ENCODE results near the gene INTS1. TPM values are rescaled to one million over a fixed set of nuclear protein-coding genes. Genes with fewer than 3 reads are reported as not detected.
A peak's percentile ranks its signal among the peaks of the same experiment; 100 is the strongest.

Gene INTS1
- total RNA-seq, 2 donors from 2014 or later: 29.0 to 47.0 TPM

GRCh38 chr7:1536743-1537534, 32.8 kb upstream of the INTS1 start:
- peak overlapping the region; percentile 42 to 58 for H3K4me3 ChIP-seq
- H3K36me3 ChIP-seq: peaks cover 36% of the 10 kb centered on the region
- peaks cover 0 to 71% of the 10 kb centered on the region in 2 donors for H3K4me1 ChIP-seq
- H3K9me3 ChIP-seq: no peaks in the 10 kb centered on the region
- H3K27me3 ChIP-seq: no peaks in the 10 kb centered on the region
- no peak for TF ChIP-seq CTCF (IDR thresholded peaks at IDR 0.05)
- peak; percentile 99 for DNase-seq (ENCODE audit: low spot score)
- peak overlapping the region; percentile 99 to 100 for H3K27ac ChIP-seq

- Histone ChIP-seq H3K27me3 (no peaks in the 10 kb centered on the region), H3K27ac (peak overlapping the region; percentile 99 to 100), H3K4me1 (peaks cover 0 to 77% of the 10 kb centered on the region in 2 donors), H3K36me3 (peaks cover 31% of the 10 kb centered on the region), H3K4me3 (peak overlapping the region in 1 of 2 donors; percentile 58), H3K9me3 (no peaks in the 10 kb centered on the region)
- no peak for TF ChIP-seq CTCF (IDR thresholded peaks at IDR 0.05)
- no peak for DNase-seq (ENCODE audit: low spot score)
These were observed 32.2 kb upstream of the INTS1 start for GRCh38 chr7:1536455-1536742.

- no peaks in the 10 kb centered on the region for H3K27me3 ChIP-seq
- no peak overlapping the region for H3K4me3 ChIP-seq
- H3K9me3 ChIP-seq: no peaks in the 10 kb centered on the region
- H3K4me1 ChIP-seq: peaks cover 0 to 77% of the 10 kb centered on the region in 2 donors
- H3K27ac ChIP-seq: peak overlapping the region; percentile 99 to 100
- DNase-seq (ENCODE audit: low spot score): peak; percentile 56
- TF ChIP-seq CTCF (IDR thresholded peaks at IDR 0.05): no peak
- H3K36me3 ChIP-seq: peaks cover 25% of the 10 kb centered on the region
These were observed 31.7 kb upstream of the INTS1 start for GRCh38 chr7:1535701-1536454.

GRCh38 chr7:1535100-1535458, 30.9 kb upstream of the INTS1 start:
- no peaks in the 10 kb centered on the region for H3K9me3 ChIP-seq
- H3K4me3 ChIP-seq: no peak overlapping the region
- peaks cover 17% of the 10 kb centered on the region for H3K36me3 ChIP-seq
- H3K4me1 ChIP-seq: peaks cover 0 to 77% of the 10 kb centered on the region in 2 donors
- DNase-seq (ENCODE audit: low spot score): no peak
- H3K27me3 ChIP-seq: no peaks in the 10 kb centered on the region
- no peak for TF ChIP-seq CTCF (IDR thresholded peaks at IDR 0.05)
- H3K27ac ChIP-seq: peak overlapping the region; percentile 99 to 100

- Histone ChIP-seq H3K4me1 (peaks cover 0 to 76% of the 10 kb centered on the region in 2 donors), H3K9me3 (no peaks in the 10 kb centered on the region), H3K4me3 (no peak overlapping the region), H3K27ac (peak overlapping the region; percentile 99 to 100), H3K36me3 (peaks cover 12% of the 10 kb centered on the region), H3K27me3 (no peaks in the 10 kb centered on the region)
- TF ChIP-seq CTCF (IDR thresholded peaks at IDR 0.05): no peak
- DNase-seq (ENCODE audit: low spot score): peak; percentile 57
These were observed 30.3 kb upstream of the INTS1 start for GRCh38 chr7:1534330-1535099.
